HG03520 (cell line): ENCODE data around the gene POFUT1.
"Not testable (repeated sequence)": the region's sequence is repeated elsewhere in the genome, so short reads cannot be mapped to it uniquely, and the experiment has no call there.

ENCODE experiments used
- ATAC-seq: cut with Tn5 transposase; IDR thresholded peaks from one replicate; pipeline ENCODE4 v1.9.1; 2021; ENCODE audit warnings: mild to moderate bottlenecking, moderate library complexity; ENCODE audit not compliant: unreplicated experiment

POFUT1 gene

DNA sequence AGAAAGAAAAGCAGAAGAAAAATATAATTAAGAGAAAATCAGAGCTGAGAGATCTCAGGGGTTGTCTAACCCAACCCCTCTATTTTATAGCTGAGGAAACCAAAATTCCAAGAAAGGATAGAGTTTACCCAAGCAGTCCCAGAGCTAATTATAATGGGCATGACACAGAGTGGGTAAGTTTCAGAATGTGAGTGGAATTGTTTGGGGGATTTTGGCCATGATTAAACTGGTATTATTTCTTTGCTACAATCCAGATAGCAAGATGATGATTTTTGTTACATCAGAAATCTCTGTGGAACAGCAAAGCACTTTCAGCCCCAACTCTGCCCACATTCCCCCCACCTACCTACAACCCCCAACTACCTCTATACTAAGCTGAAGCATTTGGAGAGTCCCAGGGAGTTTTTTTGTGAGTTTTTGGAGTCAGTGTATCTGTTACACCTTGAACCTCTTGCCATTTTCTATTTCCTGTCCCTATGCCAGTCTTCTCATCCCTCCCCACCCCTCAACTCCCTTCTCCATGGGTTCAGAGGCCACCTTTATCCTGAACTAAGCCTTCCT is 24.7 kb downstream of the POFUT1 start:
- no peak for ATAC-seq

DNA sequence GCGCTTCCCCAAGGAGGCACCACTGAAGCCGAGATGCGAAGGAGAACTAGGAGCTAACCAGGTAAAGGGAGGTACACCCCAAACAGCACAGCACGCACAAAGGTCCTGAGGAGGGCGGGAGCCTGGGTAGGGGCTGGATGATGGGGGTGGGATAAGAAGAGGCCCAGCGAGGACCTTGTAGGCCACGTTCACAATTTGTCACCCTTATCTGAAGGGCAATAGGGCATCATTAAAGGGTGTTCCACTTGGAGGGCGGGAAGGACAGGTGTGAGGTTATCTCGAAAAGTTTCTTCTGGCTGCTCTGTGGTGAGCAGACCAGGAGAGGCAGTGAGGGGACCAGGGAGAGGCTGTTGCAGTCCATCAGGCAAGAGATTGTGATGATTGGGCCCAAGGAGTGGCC is 25.6 kb downstream of the POFUT1 start:
- no peak for ATAC-seq

DNA sequence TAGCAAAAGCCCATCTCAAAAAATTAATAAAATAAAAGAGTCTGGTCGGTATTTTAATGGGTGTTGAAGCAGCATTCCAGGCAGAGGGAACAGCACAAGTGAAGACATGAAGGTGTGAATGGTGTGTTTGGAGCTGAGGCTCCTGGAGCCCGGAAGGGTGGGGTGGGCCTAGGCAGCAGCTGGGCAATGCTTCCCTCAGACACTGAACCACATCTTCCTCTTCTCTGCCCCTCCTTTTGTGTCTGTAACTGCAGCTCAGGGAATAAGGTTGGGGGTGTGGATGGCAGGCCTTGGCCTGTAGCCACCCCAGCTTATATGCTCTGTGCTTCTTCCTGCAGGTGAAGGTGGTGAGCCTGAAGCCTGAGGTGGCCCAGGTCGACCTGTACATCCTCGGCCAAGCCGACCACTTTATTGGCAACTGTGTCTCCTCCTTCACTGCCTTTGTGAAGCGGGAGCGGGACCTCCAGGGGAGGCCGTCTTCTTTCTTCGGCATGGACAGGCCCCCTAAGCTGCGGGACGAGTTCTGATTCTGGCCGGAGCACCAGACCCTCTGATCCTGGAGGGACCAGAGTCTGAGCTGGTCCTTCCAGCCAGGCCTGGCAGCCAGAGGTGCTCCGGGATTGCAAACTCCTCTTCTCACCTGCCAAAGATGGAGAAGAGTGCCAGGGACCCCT is 26.6 kb downstream of the POFUT1 start:
- ATAC-seq: no peak

DNA sequence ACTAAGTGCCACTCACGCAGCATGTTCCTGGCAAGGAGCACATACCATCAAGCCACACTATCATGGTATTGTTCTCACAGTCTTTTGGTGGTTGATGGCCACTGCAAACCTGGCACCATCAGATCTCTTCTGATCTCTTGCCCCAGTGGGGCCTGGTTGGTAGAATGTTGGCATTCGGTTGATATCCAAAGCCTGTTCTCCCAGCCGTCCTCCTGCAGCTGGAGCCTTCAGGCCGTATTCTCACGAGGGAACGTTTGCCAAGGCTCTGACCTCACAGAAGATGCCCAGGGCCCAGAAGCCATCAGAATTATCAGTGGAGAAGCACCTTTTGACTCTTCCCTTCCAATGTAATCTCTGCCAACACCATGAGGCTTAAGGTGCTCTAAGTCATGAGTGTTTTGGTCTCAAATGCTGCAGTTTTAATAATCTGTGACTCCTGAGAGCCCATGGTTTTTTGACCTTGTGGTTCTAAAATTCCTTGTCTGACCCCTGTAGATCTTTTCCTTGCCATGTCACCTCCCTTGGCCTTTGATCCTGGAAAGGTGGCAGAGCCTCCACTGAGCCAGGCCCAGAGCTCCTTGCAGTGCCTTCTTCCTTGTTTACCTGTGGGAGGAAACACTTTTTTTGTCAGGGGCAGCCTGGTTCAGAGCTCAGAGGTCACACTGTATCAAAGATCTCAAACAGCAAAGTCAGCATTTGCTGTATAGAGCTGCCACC is 27.8 kb downstream of the POFUT1 start:
- no peak for ATAC-seq

DNA sequence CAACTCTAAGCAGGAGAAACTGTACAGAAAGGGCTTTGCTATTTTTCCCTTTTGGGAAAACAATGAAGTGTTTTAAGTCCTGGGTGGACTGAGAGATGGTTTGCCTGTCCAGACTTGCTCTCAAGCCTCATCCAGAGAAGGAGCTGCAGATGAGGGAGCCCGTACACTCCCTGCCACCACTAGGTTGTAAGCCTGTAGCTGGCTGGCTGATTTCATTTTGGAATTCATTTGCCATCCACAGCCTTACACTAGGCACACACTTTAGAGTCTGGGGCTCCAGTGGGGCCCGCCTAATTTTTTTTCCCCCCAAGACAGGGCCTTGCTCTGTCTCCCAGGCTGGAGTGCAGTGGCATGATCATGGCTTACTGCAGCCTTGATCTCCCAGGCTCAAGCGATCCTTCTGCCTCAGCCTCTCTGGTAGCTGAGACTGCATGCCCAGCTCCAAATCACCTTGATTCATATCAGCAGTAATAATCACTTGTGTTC is 28.4 kb downstream of the POFUT1 start:
- ATAC-seq: no peak

DNA sequence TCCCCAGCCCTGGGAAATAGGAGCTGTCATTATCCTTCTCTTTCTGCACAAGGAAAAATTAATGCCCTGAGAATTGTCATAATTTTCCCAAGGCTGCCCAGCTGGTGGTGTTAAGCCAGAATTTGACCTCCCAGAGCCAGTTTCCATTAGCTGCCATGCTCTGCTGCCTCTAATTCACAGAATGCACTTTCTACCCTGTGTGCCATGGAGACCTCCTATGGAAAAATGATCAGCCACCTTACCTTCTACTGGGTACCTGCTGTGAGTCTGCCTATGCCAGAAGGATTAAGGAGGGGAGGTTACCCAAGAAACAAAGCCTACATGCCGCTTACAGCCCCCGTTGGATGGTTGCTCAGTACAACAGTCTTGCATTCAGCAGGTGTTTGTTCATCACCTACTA is 29.1 kb downstream of the POFUT1 start:
- no peak for ATAC-seq

DNA sequence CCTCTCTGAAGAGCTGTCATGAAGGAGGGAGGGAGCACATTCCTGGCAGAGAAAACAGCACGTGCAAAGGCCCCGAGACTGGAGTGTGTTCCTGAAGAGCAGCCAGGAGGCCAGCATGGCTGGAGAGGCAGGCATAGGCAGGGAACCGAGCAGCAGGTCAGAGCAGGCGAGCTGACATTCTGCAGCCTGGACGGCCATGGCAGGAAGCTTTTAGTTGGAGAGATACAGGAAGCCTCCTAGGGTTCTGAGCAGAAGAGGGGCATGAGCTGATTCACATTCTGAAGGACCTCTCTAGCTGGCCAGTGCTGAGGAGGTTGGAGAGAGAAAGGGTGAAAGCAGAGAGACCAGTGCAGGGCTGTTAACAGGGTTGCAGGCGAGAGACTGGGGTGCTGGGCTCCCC is 29.7 kb downstream of the POFUT1 start:
- no peak for ATAC-seq

DNA sequence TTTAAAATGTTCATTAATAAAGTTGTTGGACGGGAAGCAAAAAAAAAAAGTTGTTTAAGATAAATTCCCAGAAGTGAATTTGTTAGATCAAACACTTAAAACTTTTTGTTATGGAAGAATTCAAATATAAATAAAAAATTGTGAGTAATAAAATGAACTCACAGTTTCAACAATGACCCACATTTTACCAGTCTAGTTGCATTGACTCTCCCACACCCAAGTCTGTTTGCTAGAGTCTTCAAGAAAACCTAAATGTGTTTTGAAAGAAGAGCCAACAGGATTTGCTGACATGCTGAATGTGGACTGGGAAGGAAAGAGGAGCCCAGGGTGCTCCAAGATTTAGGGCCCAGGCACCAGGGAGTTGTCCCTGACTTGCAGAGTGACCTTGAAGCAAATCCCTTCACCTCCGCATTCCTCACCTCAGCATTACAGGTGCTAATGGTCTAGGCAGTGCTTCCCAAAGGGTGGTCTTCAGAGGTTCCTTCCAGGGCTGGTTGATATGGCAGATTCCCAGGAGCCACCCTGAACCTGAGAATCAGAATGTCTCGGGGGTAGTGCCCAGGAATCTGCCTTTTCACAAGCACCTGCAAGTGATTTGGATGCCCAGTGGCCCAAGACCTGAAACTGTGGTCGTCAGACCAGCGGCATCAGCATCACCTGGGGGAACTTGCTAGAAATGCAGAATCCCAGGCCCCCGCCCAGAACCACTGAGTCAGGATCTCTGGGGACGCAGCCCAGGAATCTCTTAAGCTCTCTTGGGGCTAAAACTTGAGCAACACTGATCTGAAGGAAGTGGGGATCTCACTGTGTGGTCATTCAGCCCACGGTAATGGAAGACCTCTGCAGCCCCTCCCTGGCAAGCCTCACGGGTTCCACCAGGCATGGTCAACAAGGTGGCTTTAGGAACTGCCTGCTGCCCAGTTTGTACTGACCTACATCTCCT is 31.1 kb downstream of the POFUT1 start:
- ATAC-seq: no peak

DNA sequence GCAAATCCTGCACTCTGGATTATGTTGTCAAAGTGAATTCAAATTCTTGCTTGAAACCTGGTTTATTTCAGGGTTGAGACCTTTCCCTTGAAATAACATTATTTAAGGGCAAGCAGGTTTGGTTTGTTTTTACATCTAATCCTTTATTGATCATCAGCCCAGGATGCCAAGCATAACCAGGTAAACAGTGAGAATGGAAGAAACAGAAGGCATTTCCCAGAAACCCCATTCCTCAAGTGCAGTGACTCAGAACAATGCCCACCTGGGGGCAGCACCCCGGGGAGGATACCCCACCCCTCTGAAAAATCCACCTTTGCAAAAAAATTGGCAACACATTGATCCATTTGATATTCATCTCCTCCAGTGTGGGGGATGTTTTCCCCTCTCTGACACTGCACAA is 32.5 kb downstream of the POFUT1 start:
- ATAC-seq: no peak

DNA sequence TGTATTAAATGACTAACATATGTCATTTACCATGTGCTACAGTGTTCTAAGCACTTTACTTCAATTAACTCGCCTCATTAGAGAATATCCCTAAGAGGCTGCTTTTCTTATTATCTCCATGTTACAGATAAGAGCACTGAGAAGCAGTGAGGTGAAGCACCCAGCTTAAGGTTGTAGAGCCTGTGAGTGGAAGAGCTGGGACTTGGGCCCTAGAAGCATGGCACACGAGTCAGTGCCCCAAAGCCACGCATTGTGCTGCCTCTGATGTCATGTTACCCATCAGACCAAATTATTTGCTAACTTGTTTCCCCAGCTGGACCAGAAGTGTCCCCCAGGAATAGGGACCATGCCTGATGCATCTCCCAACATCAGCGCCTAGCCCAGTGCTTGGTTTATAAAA is 34.1 kb downstream of the POFUT1 start:
- ATAC-seq: no peak

DNA sequence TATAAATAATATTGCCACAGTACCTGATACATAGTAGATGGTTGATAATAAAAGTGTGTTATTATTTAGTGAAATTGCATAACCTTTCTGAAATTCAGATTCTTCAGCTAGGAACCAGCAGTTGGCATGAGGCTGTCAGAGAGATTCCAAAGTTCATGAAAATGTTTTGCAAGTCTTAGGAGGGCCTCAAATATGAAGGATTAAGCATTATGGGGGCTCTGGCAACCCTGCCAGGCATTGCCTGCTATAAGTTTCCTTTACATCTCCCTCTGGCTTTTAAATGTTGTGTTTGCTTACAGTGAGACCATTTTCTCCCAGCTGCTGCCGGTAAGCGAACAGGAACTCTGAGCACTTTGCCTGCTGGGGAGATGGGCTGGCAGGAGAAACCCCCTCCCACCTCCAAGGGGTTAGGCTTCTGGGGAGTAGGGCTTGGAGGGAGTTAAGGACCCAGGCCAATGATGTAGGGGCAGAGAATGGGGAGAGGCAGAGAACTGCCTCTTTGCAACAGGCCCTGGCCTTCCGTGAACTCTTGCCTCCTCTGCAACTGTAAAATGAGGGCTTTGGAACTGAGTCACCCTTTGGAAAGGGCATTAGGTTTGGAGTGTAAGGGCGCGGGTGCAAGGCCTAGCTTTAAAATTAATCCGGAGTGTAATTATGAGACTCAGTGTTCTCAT is 36.6 kb downstream of the POFUT1 start:
- no peak for ATAC-seq

DNA sequence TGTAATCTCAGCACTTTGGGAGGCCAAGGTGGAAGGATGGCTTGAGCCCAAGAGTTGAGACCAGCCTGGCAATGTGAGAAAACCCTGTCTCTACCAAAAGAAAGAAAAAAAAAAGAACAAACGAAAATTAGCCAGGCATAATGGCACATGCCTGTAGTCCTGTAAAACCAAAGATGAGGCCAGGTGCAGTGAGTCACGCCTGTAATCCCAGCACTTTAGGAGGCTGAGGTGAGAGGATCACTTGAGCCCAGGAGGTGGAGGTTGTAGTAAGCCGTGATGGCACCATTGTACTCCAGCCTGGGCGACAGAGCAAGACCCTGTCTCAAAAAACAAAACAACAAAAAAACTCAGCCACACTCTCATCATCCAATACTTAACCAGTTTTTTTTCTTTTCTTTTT is 37.3 kb downstream of the POFUT1 start:
- no peak for ATAC-seq

DNA sequence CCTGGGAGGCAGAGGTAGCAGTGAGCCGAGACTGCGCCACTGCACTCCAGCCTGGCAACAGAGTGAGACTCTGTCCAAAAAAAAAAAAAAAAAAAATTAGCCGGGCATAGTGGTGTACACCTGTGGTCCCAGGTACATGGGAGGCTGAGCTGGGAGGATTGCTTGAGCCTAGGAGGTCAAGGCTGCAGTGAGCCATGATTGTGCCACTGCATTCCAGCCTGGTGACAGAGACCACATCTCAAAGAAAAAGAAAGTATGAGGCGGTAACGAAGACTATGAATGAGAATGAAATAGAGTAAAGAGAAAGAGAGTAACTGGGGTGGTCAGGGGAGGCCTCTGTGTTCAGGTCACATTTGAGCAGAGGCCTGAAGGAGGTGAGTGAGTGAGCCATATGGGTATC is 38.5 kb downstream of the POFUT1 start:
- ATAC-seq: not testable (repeated sequence)

DNA sequence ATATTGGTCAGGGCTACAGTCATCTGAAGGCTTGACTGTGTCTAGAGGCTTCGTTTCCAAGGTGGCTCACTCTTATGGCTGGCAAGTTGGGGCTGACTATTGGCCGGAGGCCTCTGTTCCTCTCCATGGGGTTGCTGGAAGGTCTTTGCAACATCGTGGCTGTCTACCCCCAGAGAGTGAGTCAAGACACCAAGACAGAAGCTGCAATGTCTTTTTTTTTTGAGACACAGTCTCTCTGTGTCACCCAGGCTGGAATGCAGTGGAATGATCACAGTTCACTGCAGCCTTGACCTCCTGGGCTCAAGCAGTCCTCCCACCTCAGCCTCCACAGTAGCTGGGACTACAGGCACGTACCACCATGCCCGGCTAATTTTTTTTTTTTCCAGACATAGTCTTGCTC is 40.4 kb downstream of the POFUT1 start:
- no peak for ATAC-seq

DNA sequence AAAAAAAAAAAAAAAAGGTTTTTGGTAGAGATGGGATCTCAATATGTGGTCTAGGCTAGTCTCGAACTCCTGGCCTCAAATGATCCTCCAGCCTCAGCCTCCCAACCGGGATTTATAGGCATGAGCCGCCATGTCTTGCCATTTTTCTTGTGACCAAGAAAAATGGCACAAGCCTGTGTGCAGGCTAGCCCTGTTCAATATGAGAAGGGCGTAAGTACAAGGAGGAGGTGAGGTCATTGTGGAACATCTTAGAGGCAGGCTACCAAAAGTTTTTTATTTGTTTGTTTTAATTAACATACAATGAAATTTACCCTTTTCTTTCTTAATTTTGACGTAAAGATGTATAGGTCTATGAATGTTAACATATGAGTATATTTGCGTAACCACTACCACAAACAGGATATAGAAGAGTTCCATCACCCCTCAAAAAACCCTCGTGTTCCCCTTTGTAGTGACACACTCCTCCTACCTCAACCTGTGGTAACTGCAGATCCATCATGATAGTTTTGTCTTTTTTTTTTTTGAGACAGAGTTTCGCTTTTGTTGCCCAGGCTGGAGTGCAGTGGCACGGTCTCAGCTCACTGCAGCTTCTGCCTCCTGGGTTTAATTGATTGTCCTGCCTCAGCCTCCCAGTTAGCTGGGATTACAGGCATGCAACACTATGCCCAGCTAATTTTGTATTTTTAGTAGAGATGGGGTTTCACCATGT is 41.5 kb downstream of the POFUT1 start:
- ATAC-seq: no peak

DNA sequence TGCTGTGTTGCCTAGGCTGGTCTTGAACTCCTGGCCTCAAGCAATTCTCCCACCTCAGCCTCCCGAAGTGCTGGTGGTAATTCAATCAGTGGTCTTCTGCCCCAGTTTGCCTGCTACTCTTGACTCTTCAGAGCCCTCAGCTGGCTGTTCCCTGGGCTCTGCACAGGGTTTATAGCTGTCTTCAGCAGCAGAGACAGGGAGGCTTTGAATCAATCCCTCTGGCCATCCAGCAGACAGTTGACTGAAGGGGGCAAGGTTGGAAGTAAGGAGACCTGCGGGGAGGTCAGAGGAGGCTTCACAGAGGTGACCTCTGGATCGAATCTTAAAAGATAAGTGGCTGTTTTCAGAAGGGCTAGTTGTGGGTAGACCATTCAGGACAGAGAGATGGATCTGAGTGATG is 43.8 kb downstream of the POFUT1 start:
- no peak for ATAC-seq

DNA sequence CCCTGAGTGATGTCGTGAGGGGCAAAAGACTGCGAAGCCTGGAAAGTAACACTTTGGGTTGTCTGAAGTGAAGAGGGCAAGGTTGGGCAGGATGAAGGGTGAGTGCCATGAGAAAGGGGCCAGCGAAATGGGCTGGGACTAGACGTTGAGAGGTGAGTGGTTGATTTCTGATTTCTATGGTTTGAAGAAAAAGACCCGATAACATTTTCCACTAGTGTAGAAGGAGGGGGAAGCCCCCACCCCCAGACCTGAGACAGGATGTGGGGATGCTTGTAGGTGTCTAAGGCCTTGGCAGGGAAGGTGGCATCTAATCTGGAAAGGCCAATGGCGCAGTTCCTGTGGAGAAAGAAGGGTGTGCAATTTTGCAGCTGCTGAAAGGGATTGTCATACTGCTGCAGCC is 44.5 kb downstream of the POFUT1 start:
- no peak for ATAC-seq

DNA sequence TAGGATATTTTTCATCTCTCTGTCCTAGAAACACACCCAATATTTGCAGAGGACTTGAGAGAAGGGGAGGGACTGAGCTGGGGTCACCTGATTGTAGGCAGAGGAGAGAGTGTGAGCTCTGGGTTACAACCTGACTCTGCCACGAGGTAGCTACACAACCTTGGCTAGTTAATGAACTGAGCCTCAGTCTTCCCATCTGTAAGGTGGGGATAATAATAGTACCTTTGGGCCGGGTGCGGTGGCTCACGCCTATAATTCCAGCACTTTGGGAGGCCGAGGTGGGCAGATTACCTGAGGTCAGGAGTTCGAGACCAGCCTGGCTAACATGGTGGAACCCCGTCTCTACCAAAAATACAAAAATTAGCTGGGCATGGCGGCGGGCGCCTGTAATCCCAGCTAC is 53.3 kb downstream of the POFUT1 start:
- ATAC-seq: not testable (repeated sequence)

DNA sequence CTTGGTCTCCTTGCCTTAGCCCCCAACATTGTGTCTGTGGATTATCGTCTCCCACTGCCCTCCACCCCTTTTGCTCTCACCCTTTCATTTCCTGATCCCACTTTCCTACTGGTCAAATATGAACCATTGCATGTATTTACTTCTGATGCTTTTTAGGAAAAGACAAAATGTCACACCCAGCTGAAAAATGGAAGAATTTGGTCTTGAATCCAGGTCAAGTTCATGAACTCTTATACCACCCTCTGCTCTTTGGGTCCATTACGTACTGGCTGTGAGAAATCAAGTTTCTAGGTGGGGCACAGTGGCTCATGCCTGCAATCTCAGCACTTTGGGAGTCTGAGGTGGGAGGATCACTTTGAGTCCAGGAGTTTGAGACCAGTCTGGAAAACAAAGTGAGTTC is 54.0 kb downstream of the POFUT1 start:
- no peak for ATAC-seq

DNA sequence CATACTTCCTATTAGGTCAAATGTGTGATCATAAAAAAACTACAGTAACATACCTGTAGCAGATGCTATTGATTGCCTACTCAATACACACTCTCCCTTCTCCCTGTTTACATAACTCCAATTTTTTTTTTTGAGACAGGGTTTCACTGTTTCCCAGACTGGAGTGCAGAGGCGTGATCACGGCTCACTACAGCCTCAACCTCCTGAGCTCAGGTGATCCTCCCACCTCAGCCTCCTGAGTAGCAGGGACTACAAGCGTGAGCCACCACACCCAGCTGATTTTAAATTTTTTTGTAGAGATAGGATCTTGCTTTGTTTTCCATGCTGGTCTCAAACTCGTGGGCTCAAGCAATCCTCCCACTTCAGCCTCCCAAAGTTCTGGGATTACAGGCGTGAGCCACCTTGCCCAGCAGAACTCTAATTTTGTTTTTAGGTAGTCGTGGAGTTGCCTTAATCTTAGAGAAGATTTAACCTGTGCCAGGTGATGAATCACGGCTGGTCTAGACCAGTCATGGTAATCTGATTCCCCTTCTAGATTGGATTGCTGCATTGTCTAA is 55.8 kb downstream of the POFUT1 start:
- no peak for ATAC-seq
